Measurements from ENCODE around the gene CCL25. TPM values are rescaled to one million over a fixed set of nuclear protein-coding genes. Genes with fewer than 3 reads are reported as not detected.
"Not testable (repeated sequence)": the region's sequence is repeated elsewhere in the genome, so short reads cannot be mapped to it uniquely, and the experiment has no call there.

CCL25 gene
- total RNA-seq, 1 donor from 2014 or later = not detected

GRCh38 chr19:8020681-8021080 is 31.9 kb upstream of the CCL25 start:
- H3K4me3 ChIP-seq (ENCODE audit: low read depth, low read length) = no peak overlapping the region
- TF ChIP-seq CTCF (IDR thresholded peaks at IDR 0.05; ENCODE audit: insufficient read depth, low read length, poor library complexity, severe bottlenecking) = no peak
- no peak for DNase-seq (ENCODE audit: low read depth)
- H3K36me3 ChIP-seq (ENCODE audit: control insufficient read depth, insufficient read depth, low read length) = no peaks in the 10 kb centered on the region
- no peaks in the 10 kb centered on the region for H3K27me3 ChIP-seq (ENCODE audit: control insufficient read depth, insufficient read depth, low read length)

- Histone ChIP-seq H3K27me3 (ENCODE audit: control insufficient read depth, insufficient read depth, low read length) (no peaks in the 10 kb centered on the region), H3K4me3 (ENCODE audit: low read depth, low read length) (no peak overlapping the region), H3K36me3 (ENCODE audit: control insufficient read depth, insufficient read depth, low read length) (no peaks in the 10 kb centered on the region)
- TF ChIP-seq CTCF (IDR thresholded peaks at IDR 0.05; ENCODE audit: insufficient read depth, low read length, poor library complexity, severe bottlenecking) = no peak
- no peak for DNase-seq (ENCODE audit: low read depth)
Measured at GRCh38 chr19:8021374-8021773, 31.2 kb upstream of the CCL25 start.

- no peak for DNase-seq (ENCODE audit: low read depth)
- no peak for TF ChIP-seq CTCF (IDR thresholded peaks at IDR 0.05; ENCODE audit: insufficient read depth, low read length, poor library complexity, severe bottlenecking)
- H3K36me3 ChIP-seq (ENCODE audit: control insufficient read depth, insufficient read depth, low read length) = no peaks in the 10 kb centered on the region
- H3K4me3 ChIP-seq (ENCODE audit: low read depth, low read length) = no peak overlapping the region
- H3K27me3 ChIP-seq (ENCODE audit: control insufficient read depth, insufficient read depth, low read length) = no peaks in the 10 kb centered on the region
Measured at GRCh38 chr19:8022275-8022674, 30.3 kb upstream of the CCL25 start.

- Histone ChIP-seq H3K4me3 (ENCODE audit: low read depth, low read length) (no peak overlapping the region), H3K27me3 (ENCODE audit: control insufficient read depth, insufficient read depth, low read length) (no peaks in the 10 kb centered on the region), H3K36me3 (ENCODE audit: control insufficient read depth, insufficient read depth, low read length) (no peaks in the 10 kb centered on the region)
- no peak for TF ChIP-seq CTCF (IDR thresholded peaks at IDR 0.05; ENCODE audit: insufficient read depth, low read length, poor library complexity, severe bottlenecking)
- no peak for DNase-seq (ENCODE audit: low read depth)
Measured at GRCh38 chr19:8023371-8023770, 29.2 kb upstream of the CCL25 start.

- H3K36me3 ChIP-seq (ENCODE audit: control insufficient read depth, insufficient read depth, low read length); DNase-seq (ENCODE audit: low read depth); H3K4me3 ChIP-seq (ENCODE audit: low read depth, low read length); H3K27me3 ChIP-seq (ENCODE audit: control insufficient read depth, insufficient read depth, low read length): not testable (repeated sequence)
Measured at GRCh38 chr19:8024256-8024655, 28.3 kb upstream of the CCL25 start.

- H3K36me3 ChIP-seq (ENCODE audit: control insufficient read depth, insufficient read depth, low read length) = no peaks in the 10 kb centered on the region
- H3K27me3 ChIP-seq (ENCODE audit: control insufficient read depth, insufficient read depth, low read length) = no peaks in the 10 kb centered on the region
- no peak overlapping the region for H3K4me3 ChIP-seq (ENCODE audit: low read depth, low read length)
- DNase-seq (ENCODE audit: low read depth) = no peak
- TF ChIP-seq CTCF (IDR thresholded peaks at IDR 0.05; ENCODE audit: insufficient read depth, low read length, poor library complexity, severe bottlenecking) = no peak
Measured at GRCh38 chr19:8025316-8025715, 27.2 kb upstream of the CCL25 start.
